Peyer's patch (tissue), 4 donors: ENCODE data around the gene PRRC2B.

Experiments used
- POLR2A ChIP-seq, 2 donors: fragments of 450-650 bp; IDR thresholded peaks; one replicate each; pipeline ENCODE4 v1.5.1; 2017; ENCODE audit warnings: antibody characterized with exemption in 2 of 2, mild to moderate bottlenecking in 2 of 2, moderate library complexity in 2 of 2
- TF ChIP-seq, protein P1 (sequence below), 6 experiments: fragments of 450-650 bp in 4 of 6; fragments of 200-600 bp in 2 of 6; sonication (generic) in 1 of 6; IDR thresholded peaks; one replicate each; pipeline ENCODE4 v1.5.1; 2017 to 2019; ENCODE audit warnings: antibody characterized with exemption in 6 of 6, mild to moderate bottlenecking in 3 of 6, moderate library complexity in 1 of 6

DNA sequence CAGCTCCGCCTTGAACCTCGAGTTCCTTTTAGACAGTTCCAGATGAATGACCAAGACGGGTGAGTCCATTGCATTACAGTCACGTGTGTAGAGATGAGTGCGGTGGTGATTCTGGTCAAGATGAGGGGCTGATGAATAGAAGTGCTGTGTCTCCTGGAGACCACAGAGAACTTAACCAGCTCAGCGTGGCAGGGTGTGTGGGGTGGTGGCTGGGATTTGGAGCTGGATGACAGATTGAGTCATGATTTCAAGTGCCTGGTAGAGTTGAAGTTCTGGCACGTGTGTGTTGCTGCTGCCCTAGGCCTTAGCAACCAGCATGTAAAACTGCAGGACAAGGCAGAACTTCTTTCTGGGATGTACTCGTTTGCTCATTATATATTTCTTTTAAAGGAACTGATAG, 53.3 kb downstream of the PRRC2B start:
- TF ChIP-seq, protein P1, sequence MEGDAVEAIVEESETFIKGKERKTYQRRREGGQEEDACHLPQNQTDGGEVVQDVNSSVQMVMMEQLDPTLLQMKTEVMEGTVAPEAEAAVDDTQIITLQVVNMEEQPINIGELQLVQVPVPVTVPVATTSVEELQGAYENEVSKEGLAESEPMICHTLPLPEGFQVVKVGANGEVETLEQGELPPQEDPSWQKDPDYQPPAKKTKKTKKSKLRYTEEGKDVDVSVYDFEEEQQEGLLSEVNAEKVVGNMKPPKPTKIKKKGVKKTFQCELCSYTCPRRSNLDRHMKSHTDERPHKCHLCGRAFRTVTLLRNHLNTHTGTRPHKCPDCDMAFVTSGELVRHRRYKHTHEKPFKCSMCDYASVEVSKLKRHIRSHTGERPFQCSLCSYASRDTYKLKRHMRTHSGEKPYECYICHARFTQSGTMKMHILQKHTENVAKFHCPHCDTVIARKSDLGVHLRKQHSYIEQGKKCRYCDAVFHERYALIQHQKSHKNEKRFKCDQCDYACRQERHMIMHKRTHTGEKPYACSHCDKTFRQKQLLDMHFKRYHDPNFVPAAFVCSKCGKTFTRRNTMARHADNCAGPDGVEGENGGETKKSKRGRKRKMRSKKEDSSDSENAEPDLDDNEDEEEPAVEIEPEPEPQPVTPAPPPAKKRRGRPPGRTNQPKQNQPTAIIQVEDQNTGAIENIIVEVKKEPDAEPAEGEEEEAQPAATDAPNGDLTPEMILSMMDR (IDR thresholded peaks at IDR 0.05): no peak
- no peak for TF ChIP-seq POLR2A (IDR thresholded peaks at IDR 0.05)
